Osteocyte (in vitro differentiated cells): ENCODE measurements around the gene KDM6A. TPM values are rescaled to one million over a fixed set of nuclear protein-coding genes. Genes with fewer than 3 reads are reported as not detected.
"Not testable (repeated sequence)": the region's sequence is repeated elsewhere in the genome, so short reads cannot be mapped to it uniquely, and the experiment has no call there.

Source experiments
- DNase-seq: peaks from one replicate; pipeline ENCODE4 v3.0.0; 2021; ENCODE audit warnings: mixed read lengths; ENCODE audit not compliant: unreplicated experiment; ENCODE audit errors: extremely low spot score
- H3K27ac Mint-ChIP-seq: one replicate; pipeline ENCODE4 v1.8.0; 2021; ENCODE audit warnings: mild to moderate bottlenecking, mixed read lengths; ENCODE audit not compliant: unreplicated experiment
- H3K27me3 Mint-ChIP-seq: one replicate; pipeline ENCODE4 v1.8.0; 2021; ENCODE audit warnings: mixed read lengths; ENCODE audit not compliant: unreplicated experiment
- H3K36me3 Mint-ChIP-seq: one replicate; pipeline ENCODE4 v1.8.0; 2021; ENCODE audit warnings: mixed read lengths; ENCODE audit not compliant: unreplicated experiment
- H3K4me1 Mint-ChIP-seq: one replicate; pipeline ENCODE4 v1.8.0; 2021; ENCODE audit warnings: mixed read lengths; ENCODE audit not compliant: unreplicated experiment
- H3K4me3 Mint-ChIP-seq: one replicate; pipeline ENCODE4 v1.8.0; 2021; ENCODE audit warnings: mild to moderate bottlenecking, moderate library complexity, mixed read lengths; ENCODE audit not compliant: unreplicated experiment
- H3K9me3 Mint-ChIP-seq: one replicate; pipeline ENCODE4 v1.8.0; 2021; ENCODE audit warnings: mixed read lengths; ENCODE audit not compliant: unreplicated experiment
- CTCF ChIP-seq: fragments of 200-600 bp; sonication (generic); IDR thresholded peaks from 2 replicates; pipeline ENCODE4 v1.5.0; 2021; ENCODE audit warnings: antibody characterized with exemption, mild to moderate bottlenecking, moderate library complexity
- total RNA-seq: library from RNA; stranded (reverse); gene quantifications from 2 replicates; pipeline ENCODE4 v1.2.1, GENCODE V29; 2021

Gene KDM6A
- total RNA-seq, 1 donor from 2014 or later: 17.6 TPM

- no peak for TF ChIP-seq CTCF
- Mint-ChIP-seq H3K4me1 (no peaks in the 10 kb centered on the region), H3K36me3 (peaks cover 7% of the 10 kb centered on the region), H3K27me3 (no peaks in the 10 kb centered on the region), H3K27ac (no peak overlapping the region), H3K4me3 (no peak overlapping the region), H3K9me3 (no peaks in the 10 kb centered on the region)
- no peak for DNase-seq
Observed at GRCh38 chrX:45056428-45057145, 183.6 kb downstream of the KDM6A start.

GRCh38 chrX:45059906-45060305, 186.9 kb downstream of the KDM6A start:
- not testable (repeated sequence) for H3K9me3 Mint-ChIP-seq, H3K4me1 Mint-ChIP-seq, H3K27ac Mint-ChIP-seq, H3K4me3 Mint-ChIP-seq, H3K27me3 Mint-ChIP-seq, DNase-seq
- H3K36me3 Mint-ChIP-seq: peaks cover 20% of the 10 kb centered on the region

- H3K4me1 Mint-ChIP-seq: peaks cover 7% of the 10 kb centered on the region
- no peak overlapping the region for H3K27ac Mint-ChIP-seq
- H3K9me3 Mint-ChIP-seq: no peaks in the 10 kb centered on the region
- H3K27me3 Mint-ChIP-seq: no peaks in the 10 kb centered on the region
- no peak for DNase-seq
- TF ChIP-seq CTCF: no peak
- H3K4me3 Mint-ChIP-seq: no peak overlapping the region
- H3K36me3 Mint-ChIP-seq: peaks cover 20% of the 10 kb centered on the region
Observed at GRCh38 chrX:45063319-45064095, 190.5 kb downstream of the KDM6A start.

- H3K9me3 Mint-ChIP-seq: no peaks in the 10 kb centered on the region
- peaks cover 13% of the 10 kb centered on the region for H3K36me3 Mint-ChIP-seq
- H3K27me3 Mint-ChIP-seq: no peaks in the 10 kb centered on the region
- no peak for TF ChIP-seq CTCF
- H3K27ac Mint-ChIP-seq: peak overlapping the region; percentile 73
- H3K4me1 Mint-ChIP-seq: peaks cover 9% of the 10 kb centered on the region
- no peak for DNase-seq
- H3K4me3 Mint-ChIP-seq: no peak overlapping the region
Observed at GRCh38 chrX:45068569-45068968, 195.6 kb downstream of the KDM6A start.

GRCh38 chrX:45070116-45071007, 197.4 kb downstream of the KDM6A start:
- H3K4me1 Mint-ChIP-seq: peaks cover 9% of the 10 kb centered on the region
- H3K4me3 Mint-ChIP-seq: no peak overlapping the region
- H3K9me3 Mint-ChIP-seq: no peaks in the 10 kb centered on the region
- TF ChIP-seq CTCF: peak; percentile 68
- H3K27me3 Mint-ChIP-seq: no peaks in the 10 kb centered on the region
- peaks cover 5% of the 10 kb centered on the region for H3K36me3 Mint-ChIP-seq
- no peak overlapping the region for H3K27ac Mint-ChIP-seq
- no peak for DNase-seq

GRCh38 chrX:45073011-45073410, 200.0 kb downstream of the KDM6A start:
- H3K4me1 Mint-ChIP-seq, H3K36me3 Mint-ChIP-seq, H3K4me3 Mint-ChIP-seq, DNase-seq, H3K27me3 Mint-ChIP-seq, H3K9me3 Mint-ChIP-seq, H3K27ac Mint-ChIP-seq: not testable (repeated sequence)
